SK-N-SH (cell line): ENCODE results near the gene TMEM132E. TPM values are rescaled to one million over a fixed set of nuclear protein-coding genes. Genes with fewer than 3 reads are reported as not detected.

Experiments
- CTCF ChIA-PET: fragments of 300-600, 350-600 bp; formaldehyde crosslinking; extraction: SDS; loops from one replicate; lab custom pipeline; 2021; lab: Yijun Ruan, JAX
- POLR2A ChIA-PET: fragments of 350-600 bp; sonication (Branson Sonifier 250); formaldehyde crosslinking; extraction: SDS; loops from one replicate; lab custom pipeline; 2020; ENCODE audit warnings: antibody characterized with exemption, inconsistent platforms; lab: Yijun Ruan, JAX
- DNase-seq: peaks from one replicate; pipeline ENCODE4 v3.0.0; 2012
- H2AFZ ChIP-seq: fragments of 200-600 bp; sonication (generic); 2 replicates; pipeline ENCODE4 v1.8.1; 2016; ENCODE audit warnings: antibody characterized with exemption, mild to moderate bottlenecking, low read depth
- H3F3A ChIP-seq: fragments of 200-600 bp; sonication (generic); replicated peaks from 2 replicates; pipeline ENCODE3; 2016; ENCODE audit warnings: antibody characterized with exemption, mild to moderate bottlenecking; ENCODE audit not compliant: insufficient read depth
- H3K27ac ChIP-seq, 2 experiments: fragments of 200-500 bp in 1 of 2; fragments of 200-600 bp in 1 of 2; sonication (Bioruptor generic) in 1 of 2; sonication (generic), shearing (Covaris generic) in 1 of 2; 2 replicates each; pipeline versions ENCODE4 v1.5.1 to v1.6.1; 2014 to 2016; ENCODE audit warnings: low read depth in 2 of 2, inconsistent platforms in 1 of 2, low read length in 1 of 2, mild to moderate bottlenecking in 1 of 2, mixed read lengths in 1 of 2
- H3K27me3 ChIP-seq: fragments of 200-600 bp; sonication (generic), shearing (Covaris generic); 2 replicates; pipeline ENCODE4 v1.6.1; 2016; ENCODE audit warnings: mixed run types; ENCODE audit not compliant: insufficient read depth
- H3K36me3 ChIP-seq, 2 experiments: fragments of 200-500 bp in 1 of 2; fragments of 200-600 bp in 1 of 2; sonication (Bioruptor generic) in 1 of 2; sonication (generic) in 1 of 2; replicated peaks in 1 of 2; 2 replicates each; pipeline versions ENCODE3 to v1.5.1; 2014 to 2016; ENCODE audit warnings: low read length in 1 of 2, mild to moderate bottlenecking in 1 of 2; ENCODE audit not compliant: insufficient read depth in 2 of 2, control insufficient read depth in 1 of 2
- H3K4me1 ChIP-seq, 2 experiments: fragments of 200-500 bp in 1 of 2; fragments of 200-600 bp in 1 of 2; sonication (Bioruptor generic) in 1 of 2; sonication (generic), shearing (Covaris generic) in 1 of 2; 2 replicates each; pipeline versions ENCODE4 v1.5.1 to v1.6.1; 2014 to 2016; ENCODE audit warnings: low read depth in 1 of 2, low read length in 1 of 2, mixed run types in 1 of 2; ENCODE audit not compliant: insufficient read depth in 2 of 2, control insufficient read depth in 1 of 2
- H3K4me2 ChIP-seq: fragments of 200-600 bp; sonication (generic), shearing (Covaris generic); 2 replicates; pipeline ENCODE4 v1.6.1; 2017; ENCODE audit warnings: mixed run types
- H3K4me3 ChIP-seq, 2 experiments: fragments of 200-500 bp in 1 of 2; fragments of 200-600 bp in 1 of 2; sonication (Bioruptor generic) in 1 of 2; sonication (generic), shearing (Covaris generic) in 1 of 2; 2 replicates each; pipeline versions ENCODE4 v1.5.1 to v1.8.1; 2014 to 2016; ENCODE audit warnings: low read depth in 2 of 2, inconsistent platforms in 1 of 2, low read length in 1 of 2, mild to moderate bottlenecking in 1 of 2, mixed read lengths in 1 of 2, moderate library complexity in 1 of 2
- H3K79me2 ChIP-seq: fragments of 200-600 bp; sonication (generic); 2 replicates; pipeline ENCODE4 v1.8.1; 2017; ENCODE audit warnings: mild to moderate bottlenecking; ENCODE audit not compliant: insufficient read depth
- H3K9ac ChIP-seq: fragments of 200-600 bp; sonication (generic); 2 replicates; pipeline ENCODE4 v1.6.1; 2017; ENCODE audit warnings: mixed run types
- H3K9me2 ChIP-seq: fragments of 200-600 bp; sonication (generic); 2 replicates; pipeline ENCODE4 v1.6.1; 2017; ENCODE audit warnings: mixed run types
- H3K9me3 ChIP-seq: fragments of 200-600 bp; sonication (generic); 2 replicates; pipeline ENCODE4 v1.6.1; 2017; ENCODE audit warnings: mixed run types, mild to moderate bottlenecking, moderate library complexity
- H4K20me1 ChIP-seq: fragments of 200-600 bp; sonication (generic); 2 replicates; pipeline ENCODE4 v1.6.1; 2017; ENCODE audit warnings: mild to moderate bottlenecking, mixed run types; ENCODE audit not compliant: insufficient read depth
- ELF1 ChIP-seq: IDR thresholded peaks from 2 replicates; pipeline ENCODE4 v1.4.0; 2012
- EP300 ChIP-seq, 2 experiments: IDR thresholded peaks; 2 replicates each; pipeline versions ENCODE4 v1.4.0 to v1.6.1; 2012; ENCODE audit warnings: borderline replicate concordance in 1 of 2, low read depth in 1 of 2, low read length in 1 of 2
- EZH2phosphoT487 ChIP-seq: fragments of 200-600 bp; sonication (generic); IDR thresholded peaks from 2 replicates; pipeline ENCODE4 v1.6.1; 2017; ENCODE audit warnings: low read depth, mixed run types, mild to moderate bottlenecking, antibody characterized with exemption, moderate library complexity, borderline replicate concordance
- FOXM1 ChIP-seq: IDR thresholded peaks from 2 replicates; pipeline ENCODE4 v1.4.0; 2012; ENCODE audit warnings: low read depth, mild to moderate bottlenecking
- GABPA ChIP-seq: IDR thresholded peaks from 2 replicates; pipeline ENCODE4 v1.4.0; 2012; ENCODE audit warnings: low read depth, mild to moderate bottlenecking
- GATA2 ChIP-seq: sonication (generic); formaldehyde crosslinking; IDR thresholded peaks from 2 replicates; pipeline ENCODE4 v1.5.0; 2020; ENCODE audit warnings: mild to moderate bottlenecking, missing genetic modification reagents
- MXI1 ChIP-seq: IDR thresholded peaks from 2 replicates; pipeline ENCODE4 v1.6.1; 2012; ENCODE audit warnings: mild to moderate bottlenecking, low read depth, low read length, improper control_type of control experiment
- NFIC ChIP-seq: IDR thresholded peaks from 2 replicates; pipeline ENCODE4 v1.4.0; 2012; ENCODE audit warnings: borderline replicate concordance
- RCOR1 ChIP-seq: fragments of 150-350 bp; IDR thresholded peaks from 2 replicates; pipeline ENCODE4 v1.6.1; 2017; ENCODE audit warnings: antibody characterized with exemption, low read length
- REST ChIP-seq: IDR thresholded peaks from 2 replicates; pipeline ENCODE4 v1.6.1; 2012; ENCODE audit warnings: mild to moderate bottlenecking, low read depth, low read length, moderate library complexity
- SIN3A ChIP-seq: IDR thresholded peaks from 2 replicates; pipeline ENCODE4 v1.6.1; 2012; ENCODE audit warnings: low read depth, mild to moderate bottlenecking, low read length, moderate library complexity, borderline replicate concordance
- SMC3 ChIP-seq: IDR thresholded peaks from 2 replicates; pipeline ENCODE4 v1.6.1; 2012; ENCODE audit warnings: low read depth, low read length, improper control_type of control experiment
- TCF12 ChIP-seq: IDR thresholded peaks from 2 replicates; pipeline ENCODE4 v1.4.0; 2012
- USF2 ChIP-seq: fragments of 150-350 bp; IDR thresholded peaks from 2 replicates; pipeline ENCODE4 v1.6.1; 2017; ENCODE audit warnings: antibody characterized with exemption, low read length, low read depth, borderline replicate concordance
- WGBS: methylation state at CpG from one replicate; pipeline ENCODE4 v1.1.6; 2017; ENCODE audit warnings: low lambda C conversion rate; 5-methylcytosine and 5-hydroxymethylcytosine counted together
- polyA plus RNA-seq, 3 experiments: library from polyadenylated mRNA; depleted of rRNA; stranded (reverse); fragments of >200 nt; gene quantifications; 2 replicates each; pipeline ENCODE4 v1.2.3, GENCODE V29; 2012

Gene TMEM132E
- polyA plus RNA-seq, 1 of the 3 experiments (the other 2 are of a cell fraction), result not detected

- Histone ChIP-seq H3K27me3 (no peaks in the 10 kb centered on the region), H3K9me2 (no peaks in the 10 kb centered on the region), H3K4me3 (no peak overlapping the region), H3K4me2 (no peak overlapping the region), H3K4me1 (peaks cover 0 to 28% of the 10 kb centered on the region in 2 experiments; a peak in 2 of 4 replicates), H3K9ac (no peak overlapping the region), H3F3A (no peaks in the 10 kb centered on the region), H2AFZ (no peak overlapping the region), H3K36me3 (no peaks in the 10 kb centered on the region), H4K20me1 (no peaks in the 10 kb centered on the region), H3K9me3 (no peaks in the 10 kb centered on the region), H3K27ac (no peak overlapping the region), H3K79me2 (no peaks in the 10 kb centered on the region)
- ChIA-PET CTCF (interaction anchor here (0.8 kb wide), 1 partner anchor 12 kb away, joined by 3 read pairs; no protein-coding TSS in a partner anchor), POLR2A (no interaction called here)
- DNase-seq, result no peak
- 51% methylated on average over 8 of the region's 8 CpGs for WGBS
- TF ChIP-seq MXI1 (no peak), RCOR1 (no peak)
These were observed 72.7 kb downstream of the TMEM132E start for GRCh38 chr17:34652021-34652555.

GRCh38 chr17:34653511-34653910 lies 74.1 kb downstream of the TMEM132E start:
- H3K4me3 ChIP-seq, result no peak overlapping the region
- no peaks in the 10 kb centered on the region for H3K36me3 ChIP-seq
- H3F3A ChIP-seq, result no peaks in the 10 kb centered on the region
- no peak for TF ChIP-seq GABPA
- no peak for TF ChIP-seq RCOR1
- no peak for TF ChIP-seq MXI1
- TF ChIP-seq SIN3A, result no peak
- TF ChIP-seq TCF12, result no peak
- TF ChIP-seq SMC3, result no peak
- TF ChIP-seq EZH2phosphoT487, result no peak
- peaks cover 0 to 18% of the 10 kb centered on the region in 2 experiments; a peak in 2 of 4 replicates for H3K4me1 ChIP-seq
- H3K9ac ChIP-seq, result no peak overlapping the region
- no peak overlapping the region for H2AFZ ChIP-seq
- no peak overlapping the region for H3K4me2 ChIP-seq
- H3K9me2 ChIP-seq, result no peaks in the 10 kb centered on the region
- H3K27ac ChIP-seq, result no peak overlapping the region
- no peaks in the 10 kb centered on the region for H4K20me1 ChIP-seq
- no peaks in the 10 kb centered on the region for H3K79me2 ChIP-seq
- WGBS, result 45% methylated on average over 9 of the region's 11 CpGs
- ChIA-PET CTCF (interaction anchor here (0.6 to 1.2 kb wide), 4 partner anchors 13 to 127 kb away, joined by 3 to 4 read pairs (median 3); no protein-coding TSS in a partner anchor), POLR2A (no interaction called here)
- no peaks in the 10 kb centered on the region for H3K9me3 ChIP-seq
- DNase-seq, result no peak
- no peaks in the 10 kb centered on the region for H3K27me3 ChIP-seq

- Histone ChIP-seq H3K36me3 (no peaks in the 10 kb centered on the region), H2AFZ (no peak overlapping the region), H3K9me3 (no peaks in the 10 kb centered on the region), H3K4me3 (no peak overlapping the region), H3K4me1 (peaks cover 0 to 23% of the 10 kb centered on the region in 2 experiments; a peak in 2 of 4 replicates), H3K9me2 (no peaks in the 10 kb centered on the region), H4K20me1 (no peaks in the 10 kb centered on the region), H3K9ac (no peak overlapping the region), H3K4me2 (no peak overlapping the region), H3F3A (no peaks in the 10 kb centered on the region), H3K27me3 (no peaks in the 10 kb centered on the region), H3K79me2 (no peaks in the 10 kb centered on the region), H3K27ac (peak overlapping the region in 1 of 2 experiments; percentile 28; a peak in 1 of 4 replicates)
- no peak for DNase-seq
- ChIA-PET POLR2A (interaction anchor here (1.0 kb wide), 1 partner anchor 324 kb away, joined by 3 read pairs; no protein-coding TSS in a partner anchor), CTCF (interaction anchor here (0.6 to 1.6 kb wide), 5 partner anchors 14 to 127 kb away, joined by 3 to 5 read pairs (median 4); no protein-coding TSS in a partner anchor)
- 23% methylated on average over 4 of the region's 4 CpGs for WGBS
- TF ChIP-seq GATA2, result no peak
- no peak for TF ChIP-seq FOXM1
- no peak for TF ChIP-seq EP300 (IDR thresholded peaks at IDR 0.05; ENCODE audit: borderline replicate concordance in 1 of 2, low read depth in 1 of 2, low read length in 1 of 2)
- no peak for TF ChIP-seq GABPA
- TF ChIP-seq REST, result no peak
- no peak for TF ChIP-seq NFIC
- TF ChIP-seq SMC3, result no peak
- TF ChIP-seq ELF1, result no peak
- TF ChIP-seq USF2, result no peak
- TF ChIP-seq MXI1, result no peak
These were observed 75.0 kb downstream of the TMEM132E start for GRCh38 chr17:34654276-34654880.
